GM19467 (cell line): Measurements from ENCODE around the gene MAF.

Source experiments
- ATAC-seq: cut with Tn5 transposase; IDR thresholded peaks from one replicate; pipeline ENCODE4 v1.9.1; 2021; ENCODE audit warnings: mild to moderate bottlenecking, moderate library complexity; ENCODE audit not compliant: unreplicated experiment

The MAF gene

DNA sequence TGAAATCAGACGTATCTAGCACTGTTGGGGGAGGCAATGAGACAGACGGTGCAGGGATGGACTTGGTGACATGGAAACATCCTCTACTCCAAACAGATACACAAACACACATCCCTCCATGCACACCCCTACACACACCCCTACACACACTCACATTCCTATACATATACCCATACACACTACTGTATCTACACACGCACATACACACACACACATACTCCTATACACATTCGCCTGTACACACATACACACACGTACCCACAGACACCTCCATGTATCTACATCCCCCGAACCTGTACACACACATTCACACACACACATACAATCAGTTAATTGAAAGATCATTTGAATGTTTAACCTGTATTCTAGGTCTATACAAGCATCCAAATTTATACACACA lies 53.5 kb downstream of the MAF start:
- ATAC-seq: no peak
